Stimulated activated CD4-positive, alpha-beta T cell treated with anti-CD3 and anti-CD28 coated beads, Interleukin-15, amount 100 ng/mL, for 1 hour (primary cell): ENCODE results near the gene MSANTD3.

ENCODE experiments used
- DNase-seq, 2 donors: peaks; one replicate each; pipeline ENCODE4 v3.0.0-alpha.2; 2020; ENCODE audit warnings: low read depth in 1 of 2, low spot score in 1 of 2

Gene MSANTD3

GRCh38 chr9:100465274-100465673 lies 38.3 kb downstream of the MSANTD3 start:
- no peak for DNase-seq

DNA sequence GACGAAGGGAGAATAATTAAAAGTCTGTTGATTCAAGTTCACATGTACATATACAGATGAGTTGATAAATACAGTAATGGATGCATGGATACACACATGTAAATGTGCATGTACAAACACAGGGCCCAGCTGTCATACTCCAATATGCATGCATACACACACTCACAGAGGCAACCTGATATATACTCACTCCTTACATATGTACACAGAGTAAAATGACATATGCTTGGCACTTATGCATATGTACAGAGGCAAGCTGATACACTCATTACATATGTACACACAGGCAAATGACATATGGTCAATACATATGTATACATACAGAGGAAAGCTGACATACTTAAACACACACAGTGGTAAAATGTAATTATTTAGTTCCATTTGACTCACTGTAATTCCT lies 38.8 kb downstream of the MSANTD3 start:
- DNase-seq = no peak

- DNase-seq = no peak
Measured at GRCh38 chr9:100466171-100466828, 39.4 kb downstream of the MSANTD3 start.

DNA sequence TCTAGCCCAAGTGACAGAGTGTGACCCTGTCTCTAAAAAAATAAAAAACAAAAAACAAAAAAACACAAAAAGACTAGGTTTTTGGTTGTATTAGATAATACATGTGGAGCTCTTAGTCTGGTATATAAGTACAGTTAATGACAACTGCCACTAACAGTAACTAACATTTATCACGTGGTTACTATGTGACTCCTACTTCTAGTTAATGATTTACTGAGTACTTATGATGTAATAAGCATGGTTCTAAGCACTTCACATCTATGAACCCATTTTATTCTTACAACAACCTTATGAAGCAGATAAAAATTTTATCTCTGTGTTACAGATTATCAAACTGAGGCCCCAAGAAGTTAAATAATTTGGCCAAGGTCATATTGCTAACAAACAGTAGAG lies 39.9 kb downstream of the MSANTD3 start:
- DNase-seq = no peak

GRCh38 chr9:100468041-100468440 lies 41.1 kb downstream of the MSANTD3 start:
- DNase-seq = no peak

- no peak for DNase-seq
Measured at GRCh38 chr9:100472268-100472667, 45.3 kb downstream of the MSANTD3 start.

GRCh38 chr9:100472788-100473275 lies 45.9 kb downstream of the MSANTD3 start, which contains the start of gene TMEFF1:
Gene TMEFF1, plus strand, starts transcription at chr9:100473149. Its CDS starts 396 bp downstream, at chr9:100473545.
- DNase-seq = peak in 1 of 2 donors; percentile 34

DNA sequence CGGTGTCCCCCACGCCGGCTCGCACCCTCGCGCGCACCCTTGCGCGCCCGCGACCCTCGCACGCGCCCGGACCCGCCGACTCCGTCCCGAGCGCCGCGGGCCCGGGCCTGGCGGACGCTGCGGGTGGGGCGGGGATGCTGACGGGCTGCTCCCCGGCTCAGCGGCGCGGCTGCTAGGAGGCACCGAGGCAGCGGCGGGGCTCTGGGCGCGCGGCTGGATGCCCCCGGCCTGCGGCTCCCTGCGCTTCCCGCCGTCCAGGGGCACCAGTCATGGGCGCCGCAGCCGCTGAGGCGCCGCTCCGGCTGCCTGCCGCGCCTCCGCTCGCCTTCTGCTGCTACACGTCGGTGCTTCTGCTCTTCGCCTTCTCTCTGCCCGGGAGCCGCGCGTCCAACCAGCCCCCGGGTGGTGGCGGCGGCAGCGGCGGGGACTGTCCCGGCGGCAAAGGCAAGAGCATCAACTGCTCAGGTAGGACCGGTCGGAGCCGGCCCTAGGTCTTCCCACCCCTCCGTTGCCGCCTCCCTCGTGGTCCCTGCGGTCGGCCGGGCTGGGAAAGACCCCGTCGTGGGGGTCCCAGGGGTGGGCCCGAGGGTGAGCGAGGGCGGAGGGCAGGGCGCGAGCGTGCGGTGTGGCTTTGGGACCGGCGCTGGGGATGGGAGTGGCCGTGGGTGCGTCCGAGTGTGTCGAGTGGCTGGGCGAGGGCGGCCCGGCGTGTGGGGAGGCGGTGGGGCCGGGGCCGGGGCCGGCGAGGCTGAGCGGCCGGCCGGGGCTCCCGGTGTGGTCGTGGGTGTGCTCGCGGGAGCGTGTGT lies 46.5 kb downstream of the MSANTD3 start:
- DNase-seq = peak in 1 of 2 donors; percentile 10

- DNase-seq = no peak
Measured at GRCh38 chr9:100474082-100474923, 47.4 kb downstream of the MSANTD3 start.

- DNase-seq = no peak
Measured at GRCh38 chr9:100474924-100475276, 48.0 kb downstream of the MSANTD3 start.

DNA sequence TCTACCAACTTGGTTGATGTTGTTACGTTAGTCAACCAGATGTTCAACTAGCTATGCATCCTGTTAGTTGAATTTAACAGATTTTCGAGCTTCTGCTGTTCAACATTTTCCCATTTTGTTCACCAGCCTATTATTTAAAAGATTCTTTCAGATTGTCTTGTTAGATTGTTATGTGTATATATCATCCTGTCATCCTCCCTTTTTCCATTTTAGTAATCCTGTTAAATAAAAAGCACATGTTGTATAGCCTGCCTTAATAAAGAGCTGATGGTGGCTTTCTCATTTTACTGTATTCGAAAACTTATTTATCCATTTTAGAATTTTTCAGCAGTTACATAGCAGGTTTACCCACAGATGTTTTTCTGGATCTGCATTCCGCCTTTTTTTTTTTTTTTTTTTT lies 50.3 kb downstream of the MSANTD3 start:
- no peak for DNase-seq

- DNase-seq = no peak
Measured at GRCh38 chr9:100478192-100478591, 51.2 kb downstream of the MSANTD3 start.

DNA sequence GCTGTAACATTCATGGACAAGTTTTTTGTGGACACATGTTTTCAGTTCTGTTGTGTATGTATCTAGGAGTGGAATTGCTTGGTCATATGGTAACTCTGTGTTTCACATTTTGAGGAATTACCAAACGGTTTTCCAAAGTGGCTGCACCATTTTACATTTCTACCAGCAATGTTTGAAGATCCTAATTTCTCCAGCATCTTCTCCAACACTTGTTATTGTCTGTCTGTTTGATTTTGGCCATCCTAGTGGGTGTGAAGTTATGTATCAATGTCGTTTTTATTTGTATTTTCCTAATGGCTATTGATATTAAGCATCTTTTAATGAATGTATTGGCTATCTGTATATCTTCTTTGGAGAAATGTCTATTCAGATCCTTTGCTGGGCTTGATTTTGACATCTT lies 52.9 kb downstream of the MSANTD3 start:
- no peak for DNase-seq

- no peak for DNase-seq
Measured at GRCh38 chr9:100485196-100485595, 58.3 kb downstream of the MSANTD3 start.

DNA sequence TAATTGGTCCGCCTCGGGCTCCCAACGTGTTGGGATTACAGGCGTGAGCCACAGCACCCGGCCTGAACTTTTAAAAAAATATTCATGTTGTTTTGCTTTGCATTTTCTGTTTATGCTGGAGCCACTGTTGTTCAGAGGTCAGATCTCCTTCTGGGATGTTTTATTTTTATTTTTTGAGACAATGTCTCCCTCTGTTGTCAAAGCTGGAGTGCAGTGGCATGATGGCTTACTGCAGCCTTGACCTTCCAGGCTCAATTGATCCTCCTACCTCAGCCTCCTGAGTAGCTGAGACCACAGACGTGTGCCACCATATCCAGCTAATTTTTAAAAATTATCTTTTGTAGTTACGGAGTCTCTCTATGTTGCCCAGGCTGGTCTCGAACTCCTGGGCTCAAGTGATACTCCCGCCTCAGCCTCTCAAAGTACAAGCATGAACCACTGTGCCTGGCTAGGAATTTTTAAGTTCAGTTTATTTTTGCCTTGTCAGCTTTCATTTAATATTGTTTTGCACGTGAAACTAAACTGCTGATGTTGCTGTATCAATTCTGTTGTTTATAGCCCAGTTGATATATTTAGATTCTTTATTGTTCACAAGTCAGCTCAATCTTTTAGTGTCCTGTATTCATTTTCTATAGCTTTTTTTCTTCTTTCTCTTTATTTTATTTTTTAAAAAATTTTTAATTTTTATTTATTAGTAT lies 59.7 kb downstream of the MSANTD3 start:
- no peak for DNase-seq

DNA sequence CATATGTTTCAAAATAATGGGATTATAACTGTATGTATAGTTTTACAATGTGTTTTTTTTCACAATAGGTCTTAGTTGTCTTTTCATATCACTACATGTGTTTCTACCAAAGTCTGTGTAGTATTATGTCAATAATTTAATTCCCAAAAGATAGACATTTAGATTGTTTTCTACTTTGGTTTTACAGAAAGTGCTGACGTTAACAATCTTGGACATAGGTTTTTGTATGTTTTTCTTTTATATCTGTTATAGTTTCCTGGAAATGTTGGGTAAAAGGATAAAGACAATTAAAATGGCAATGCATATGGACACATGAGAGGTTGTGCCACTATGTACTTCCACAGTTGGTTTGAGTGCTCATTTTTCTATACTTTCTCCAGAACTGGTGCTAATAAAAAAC lies 61.2 kb downstream of the MSANTD3 start:
- DNase-seq = no peak

DNA sequence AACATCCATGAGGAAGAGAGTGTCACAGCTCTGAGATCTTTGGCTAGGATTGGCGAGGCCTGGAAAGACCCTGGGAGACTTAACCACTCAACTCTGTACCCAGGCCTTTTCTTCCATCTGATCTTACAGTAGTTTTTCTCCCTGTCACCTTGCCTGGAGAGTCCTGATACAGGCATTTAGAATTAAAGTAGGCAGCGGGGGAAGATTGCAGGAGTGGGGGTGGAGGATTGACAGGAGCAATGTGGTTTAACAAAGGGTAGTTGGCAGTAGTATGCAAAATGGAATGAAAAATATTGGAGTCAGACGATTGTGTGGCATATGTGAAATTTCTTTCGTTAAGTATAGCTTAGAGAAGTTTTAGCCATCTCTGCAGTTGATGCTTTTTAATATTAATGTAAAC lies 62.9 kb downstream of the MSANTD3 start:
- no peak for DNase-seq

DNA sequence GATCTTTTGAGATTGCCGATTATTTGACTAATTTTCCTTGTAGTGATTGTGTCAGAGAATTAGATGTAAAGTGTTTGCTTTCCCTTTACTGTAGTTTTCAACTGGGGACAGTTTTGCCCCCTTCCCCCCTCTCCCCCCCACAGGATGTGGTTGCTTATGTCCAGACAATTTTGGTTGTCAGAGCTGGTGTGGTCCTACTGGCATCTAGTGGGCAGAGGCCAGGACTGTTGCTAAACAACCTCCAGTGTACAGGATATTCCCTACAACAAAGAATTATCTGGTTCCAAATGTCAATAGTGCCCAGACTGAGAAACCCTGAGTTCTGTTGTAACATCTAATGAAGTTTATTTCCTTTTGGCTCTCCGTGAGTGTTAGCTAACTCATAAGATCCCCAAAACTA lies 66.0 kb downstream of the MSANTD3 start:
- no peak for DNase-seq

- DNase-seq = no peak
Measured at GRCh38 chr9:100498592-100498991, 71.6 kb downstream of the MSANTD3 start.

- no peak for DNase-seq
Measured at GRCh38 chr9:100499460-100499859, 72.5 kb downstream of the MSANTD3 start.

- no peak for DNase-seq
Measured at GRCh38 chr9:100499866-100500265, 72.9 kb downstream of the MSANTD3 start.
